ENCODE measurements around the gene BCL11B. TPM values are rescaled to one million over a fixed set of nuclear protein-coding genes. Genes with fewer than 3 reads are reported as not detected.

BCL11B gene
- total and polyA plus RNA-seq, 4 donors: 0.04 to 0.42 (median 0.16) TPM

- TF ChIP-seq YY1 (IDR thresholded peaks at IDR 0.05): no peak
- TF ChIP-seq TAF1 (conservative IDR thresholded peaks at IDR 0.05): no peak
- Histone ChIP-seq H3K27me3 (ENCODE audit: control insufficient read depth in 4 of 4, insufficient read depth in 4 of 4, low read length in 3 of 4) (peaks cover 0 to 3% (median 0%) of the 10 kb centered on the region in 4 donors), H3K4me1 (ENCODE audit: control insufficient read depth in 4 of 4, insufficient read depth in 4 of 4, low read length in 3 of 4) (no peaks in the 10 kb centered on the region), H3K36me3 (ENCODE audit: control insufficient read depth in 4 of 4, insufficient read depth in 3 of 4, low read depth in 1 of 4, low read length in 3 of 4) (no peaks in the 10 kb centered on the region), H3K9ac (ENCODE audit: low read depth in 1 of 2, low read length in 2 of 2) (no peak overlapping the region), H3K4me3 (ENCODE audit: low read depth in 1 of 3, low read length in 3 of 3) (no peak overlapping the region), H3K9me3 (ENCODE audit: control insufficient read depth in 4 of 4, low read length in 3 of 4) (no peaks in the 10 kb centered on the region), H3K27ac (ENCODE audit: low read depth in 1 of 2, low read length in 2 of 2) (no peak overlapping the region)
- DNase-seq (ENCODE audit: low spot score): no peak
- WGBS: 86% methylated on average over 4 of the region's 4 CpGs
Measured at GRCh38 chr14:99145307-99145706, 126.7 kb downstream of the BCL11B start.

GRCh38 chr14:99143793-99144192, 128.2 kb downstream of the BCL11B start:
- 69% methylated on average over 4 of the region's 4 CpGs for WGBS
- no peaks in the 10 kb centered on the region for H3K36me3 ChIP-seq (ENCODE audit: control insufficient read depth in 4 of 4, insufficient read depth in 3 of 4, low read depth in 1 of 4, low read length in 3 of 4)
- no peaks in the 10 kb centered on the region for H3K4me1 ChIP-seq (ENCODE audit: control insufficient read depth in 4 of 4, insufficient read depth in 4 of 4, low read length in 3 of 4)
- no peak overlapping the region for H3K9ac ChIP-seq (ENCODE audit: low read depth in 1 of 2, low read length in 2 of 2)
- no peaks in the 10 kb centered on the region for H3K9me3 ChIP-seq (ENCODE audit: control insufficient read depth in 4 of 4, low read length in 3 of 4)
- no peak overlapping the region for H3K4me3 ChIP-seq (ENCODE audit: low read depth in 1 of 3, low read length in 3 of 3)
- H3K27ac ChIP-seq (ENCODE audit: low read depth in 1 of 2, low read length in 2 of 2): no peak overlapping the region
- H3K27me3 ChIP-seq (ENCODE audit: control insufficient read depth in 4 of 4, insufficient read depth in 4 of 4, low read length in 3 of 4): peaks cover 0 to under 1% (median 0%) of the 10 kb centered on the region in 4 donors
- no peak for TF ChIP-seq GABPA (IDR thresholded peaks at IDR 0.05 in 1 of 2, conservative IDR thresholded peaks at IDR 0.05 in 1 of 2)
- TF ChIP-seq RAD21 (IDR thresholded peaks at IDR 0.05): no peak
- TF ChIP-seq MAX (IDR thresholded peaks at IDR 0.05): no peak
- TF ChIP-seq ATF3 (IDR thresholded peaks at IDR 0.05): no peak
- no peak for TF ChIP-seq HNF4A (conservative IDR thresholded peaks at IDR 0.05)
- no peak for TF ChIP-seq HNF4G (IDR thresholded peaks at IDR 0.05)
- TF ChIP-seq CTCF (IDR thresholded peaks at IDR 0.05; ENCODE audit: low read depth, low read length, missing input control): no peak
- TF ChIP-seq ZBTB33 (IDR thresholded peaks at IDR 0.05): no peak
- TF ChIP-seq TAF1 (conservative IDR thresholded peaks at IDR 0.05): no peak
- no peak for TF ChIP-seq JUND (IDR thresholded peaks at IDR 0.05)
- TF ChIP-seq YY1 (IDR thresholded peaks at IDR 0.05): no peak
- no peak for TF ChIP-seq EGR1 (IDR thresholded peaks at IDR 0.05; ENCODE audit: low read depth in 2 of 2)
- TF ChIP-seq RXRA (IDR thresholded peaks at IDR 0.05): no peak
- TF ChIP-seq REST (IDR thresholded peaks at IDR 0.05): no peak
- no peak for TF ChIP-seq NR2F2 (IDR thresholded peaks at IDR 0.05)
- no peak for DNase-seq (ENCODE audit: low spot score)

Data from liver (tissue), 9 donors.